22Rv1 (cell line): ENCODE results near the gene BCAS1.

ENCODE experiments used
- H3K27ac ChIP-seq: fragments of 450-650 bp; 2 replicates; pipeline ENCODE4 v1.5.1; 2017
- ZFX ChIP-seq: fragments of 450-650 bp; IDR thresholded peaks from 2 replicates; pipeline ENCODE4 v1.6.1; 2017; ENCODE audit warnings: antibody characterized with exemption, borderline replicate concordance
- TF ChIP-seq, protein P1 (sequence below): fragments of 450-650 bp; IDR thresholded peaks from 2 replicates; pipeline ENCODE4 v1.5.1; 2017; ENCODE audit warnings: mild to moderate bottlenecking

BCAS1 gene

GRCh38 chr20:53902968-53903651 lies 167.3 kb downstream of the BCAS1 start:
- H3K27ac ChIP-seq = no peak overlapping the region
- TF ChIP-seq, protein P1, sequence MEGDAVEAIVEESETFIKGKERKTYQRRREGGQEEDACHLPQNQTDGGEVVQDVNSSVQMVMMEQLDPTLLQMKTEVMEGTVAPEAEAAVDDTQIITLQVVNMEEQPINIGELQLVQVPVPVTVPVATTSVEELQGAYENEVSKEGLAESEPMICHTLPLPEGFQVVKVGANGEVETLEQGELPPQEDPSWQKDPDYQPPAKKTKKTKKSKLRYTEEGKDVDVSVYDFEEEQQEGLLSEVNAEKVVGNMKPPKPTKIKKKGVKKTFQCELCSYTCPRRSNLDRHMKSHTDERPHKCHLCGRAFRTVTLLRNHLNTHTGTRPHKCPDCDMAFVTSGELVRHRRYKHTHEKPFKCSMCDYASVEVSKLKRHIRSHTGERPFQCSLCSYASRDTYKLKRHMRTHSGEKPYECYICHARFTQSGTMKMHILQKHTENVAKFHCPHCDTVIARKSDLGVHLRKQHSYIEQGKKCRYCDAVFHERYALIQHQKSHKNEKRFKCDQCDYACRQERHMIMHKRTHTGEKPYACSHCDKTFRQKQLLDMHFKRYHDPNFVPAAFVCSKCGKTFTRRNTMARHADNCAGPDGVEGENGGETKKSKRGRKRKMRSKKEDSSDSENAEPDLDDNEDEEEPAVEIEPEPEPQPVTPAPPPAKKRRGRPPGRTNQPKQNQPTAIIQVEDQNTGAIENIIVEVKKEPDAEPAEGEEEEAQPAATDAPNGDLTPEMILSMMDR = no peak
- TF ChIP-seq ZFX = no peak

- H3K27ac ChIP-seq = no peak overlapping the region
- TF ChIP-seq, protein P1 = no peak
- no peak for TF ChIP-seq ZFX
Observed at GRCh38 chr20:53901497-53902096, 168.8 kb downstream of the BCAS1 start.

DNA sequence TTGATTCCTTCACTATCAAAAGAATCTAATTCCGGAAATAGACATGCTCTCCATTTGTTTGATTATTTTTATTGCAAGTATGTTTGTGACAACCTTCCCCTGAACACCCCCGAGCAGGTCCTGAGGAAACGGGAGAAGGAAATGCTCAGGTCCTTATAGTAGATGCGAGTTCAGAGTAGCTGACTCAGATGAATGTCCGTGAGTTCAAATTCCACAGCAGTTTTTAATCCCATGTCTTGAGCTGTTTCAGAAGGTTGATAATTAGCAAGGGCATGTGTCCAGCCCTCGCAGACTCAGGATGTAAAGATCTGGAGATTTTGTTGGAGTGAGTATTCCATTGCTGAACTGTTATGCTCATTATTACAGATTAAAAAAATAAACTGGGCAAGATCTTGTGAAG lies 169.3 kb downstream of the BCAS1 start:
- TF ChIP-seq, protein P1 = no peak
- no peak overlapping the region for H3K27ac ChIP-seq

DNA sequence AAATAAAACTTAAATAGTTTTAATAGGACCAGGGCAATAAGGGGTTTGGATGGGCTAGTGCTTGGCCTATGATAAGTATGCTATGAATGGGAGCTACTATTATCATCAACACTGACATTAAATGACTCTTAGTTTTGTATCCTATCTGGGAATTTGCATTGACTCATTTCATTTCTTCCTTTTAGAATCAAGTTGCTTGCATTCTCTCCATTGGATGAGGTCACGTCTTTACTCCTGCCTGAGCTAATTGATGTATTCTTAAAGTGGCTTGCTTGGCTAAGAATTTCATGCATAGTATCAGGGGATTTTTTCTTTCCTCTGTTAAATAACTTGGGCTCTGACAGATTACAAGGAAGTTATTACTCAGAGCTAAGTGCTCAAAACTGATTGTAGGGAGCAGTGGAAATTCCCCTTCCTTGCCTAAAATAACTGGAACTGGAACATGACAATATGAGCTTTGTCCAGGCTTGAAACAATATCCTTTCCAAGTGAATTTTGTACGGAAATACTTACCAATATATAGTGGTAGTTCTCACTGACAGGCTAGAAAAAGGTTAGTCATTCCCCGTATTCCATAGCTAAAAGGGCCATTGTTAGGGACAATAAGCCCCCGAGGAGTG lies 169.9 kb downstream of the BCAS1 start:
- TF ChIP-seq, protein P1 = no peak
- no peak for TF ChIP-seq ZFX
- H3K27ac ChIP-seq = no peak overlapping the region

DNA sequence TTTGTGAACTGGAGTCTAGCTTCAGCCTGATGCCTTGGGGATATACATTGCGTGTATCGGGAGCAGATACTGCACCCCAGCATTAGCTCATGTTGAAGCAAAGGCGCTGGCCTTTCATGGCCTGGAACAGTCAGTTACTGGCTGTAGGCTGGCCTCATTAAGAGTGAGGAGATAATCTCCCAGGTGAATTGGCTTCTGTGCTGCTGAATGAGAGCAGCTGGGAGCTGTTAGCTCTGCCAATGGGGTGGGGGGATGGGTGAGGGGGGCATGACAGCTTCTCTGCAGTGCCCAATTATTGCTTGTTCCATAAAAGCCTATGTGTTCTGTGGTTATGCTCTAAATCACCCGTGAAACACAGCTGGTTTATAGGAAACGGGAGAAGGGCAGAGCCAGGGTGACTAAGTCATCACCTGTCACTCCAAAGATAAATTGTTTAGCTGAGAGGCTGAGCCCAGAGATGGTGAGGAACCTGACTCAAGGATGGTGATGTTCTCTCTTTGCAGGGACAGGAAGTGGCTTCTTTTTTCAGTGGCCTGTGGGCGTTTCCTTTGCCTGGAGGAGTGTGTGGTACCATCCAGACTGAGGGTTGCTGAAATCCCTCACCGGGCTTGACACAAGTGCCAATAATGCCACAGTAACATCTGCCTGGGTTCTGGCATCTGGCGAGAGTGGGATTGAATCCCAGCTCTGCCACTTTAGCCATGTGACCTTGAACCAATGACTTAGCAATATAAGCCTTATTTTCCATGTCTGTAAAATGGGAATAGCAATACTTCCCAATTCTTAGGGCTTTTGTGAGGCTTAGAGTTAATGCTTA lies 170.8 kb downstream of the BCAS1 start:
- no peak for TF ChIP-seq ZFX
- TF ChIP-seq, protein P1 = no peak
- no peak overlapping the region for H3K27ac ChIP-seq

GRCh38 chr20:53898556-53898931 lies 171.8 kb downstream of the BCAS1 start:
- no peak overlapping the region for H3K27ac ChIP-seq
- TF ChIP-seq ZFX = no peak
- TF ChIP-seq, protein P1 = no peak
